CMK (cell line): ENCODE results near the gene CDH16.
"Not testable (repeated sequence)": the region's sequence is repeated elsewhere in the genome, so short reads cannot be mapped to it uniquely, and the experiment has no call there.

Experiments used
- DNase-seq: peaks from one replicate; pipeline ENCODE4 v3.0.0-alpha.2; 2010; ENCODE audit warnings: low read depth

CDH16 gene

GRCh38 chr16:66918803-66919568 is at the start of gene CDH16:
CDH16 (minus strand) TSS chr16:66918885; CDS start chr16:66918065, 820 bp downstream.
- no peak for DNase-seq

GRCh38 chr16:66964049-66964448 is 45.4 kb upstream of the CDH16 start:
- no peak for DNase-seq

GRCh38 chr16:66961914-66962313 is 43.2 kb upstream of the CDH16 start:
- peak; percentile 20 for DNase-seq

- DNase-seq: peak; percentile 61
Measured at GRCh38 chr16:66961065-66961744, 42.5 kb upstream of the CDH16 start, which contains the start of gene CES3. CES3 (plus strand) TSS chr16:66961266; CDS start chr16:66961308, 42 bp downstream.

DNA sequence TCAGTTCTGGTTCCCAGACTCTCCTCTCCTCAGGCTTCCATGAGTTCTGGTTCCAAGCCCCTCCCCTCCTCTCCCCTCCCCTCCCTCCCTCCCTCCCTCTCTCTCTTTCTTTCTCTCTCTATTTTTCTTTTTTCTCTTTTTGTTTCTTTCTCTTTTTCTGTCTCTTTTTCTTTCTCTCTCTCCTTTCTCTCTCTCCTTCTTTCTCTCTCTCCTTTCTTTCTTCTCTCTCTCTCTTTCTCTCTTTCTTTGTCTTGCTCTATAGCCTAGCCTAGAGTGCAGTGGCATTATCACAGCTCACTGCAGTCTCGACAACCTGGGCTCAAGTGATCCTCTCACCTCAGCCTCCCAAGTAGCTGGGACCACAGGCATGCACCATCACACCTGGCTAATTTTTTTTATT is 41.6 kb upstream of the CDH16 start:
- no peak for DNase-seq

- DNase-seq: no peak
Measured at GRCh38 chr16:66959704-66960161, 41.0 kb upstream of the CDH16 start.

DNA sequence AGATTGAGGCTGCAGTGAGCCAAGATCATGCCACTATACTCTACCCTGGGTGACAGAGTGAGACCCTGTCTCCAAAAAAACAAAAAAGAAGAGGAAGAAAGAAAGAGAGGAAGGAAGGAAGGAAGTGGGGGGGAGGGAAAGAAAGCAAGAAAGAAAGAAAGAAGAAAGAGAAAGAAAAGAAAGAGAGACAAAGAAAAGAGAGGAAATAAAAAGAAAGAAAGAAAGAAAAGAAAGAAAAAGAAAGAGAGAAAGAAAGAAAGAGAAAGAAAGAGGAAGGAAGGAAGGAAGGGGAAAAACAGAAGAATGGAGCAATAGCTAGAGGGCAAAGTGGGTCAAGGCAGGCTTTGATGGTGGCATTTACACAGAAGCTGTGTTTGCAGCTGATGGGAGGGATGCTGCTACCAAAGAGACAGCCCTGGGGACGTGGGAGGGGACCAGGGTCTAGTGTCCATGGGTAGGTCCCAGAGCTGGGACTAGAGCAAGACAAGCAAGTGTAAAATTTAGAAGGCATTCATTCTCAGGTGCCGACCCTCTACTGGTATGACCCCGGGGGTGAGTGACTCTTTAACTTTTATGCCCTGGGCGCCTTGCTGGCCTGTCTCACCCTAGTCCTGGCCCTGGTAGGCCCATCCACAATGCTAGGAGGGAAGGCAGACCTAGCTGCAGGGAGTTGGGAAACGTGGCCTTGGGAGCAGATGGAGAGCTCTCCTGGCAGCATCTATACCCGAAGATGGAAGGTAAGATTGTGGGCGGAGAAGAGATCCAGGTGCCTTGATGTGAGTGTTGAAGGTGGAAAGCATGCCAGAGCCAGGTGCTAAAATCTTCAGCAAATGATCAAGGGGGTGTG is 40.4 kb upstream of the CDH16 start:
- DNase-seq: no peak

- DNase-seq: not testable (repeated sequence)
Measured at GRCh38 chr16:66956154-66956457, 37.4 kb upstream of the CDH16 start.

- DNase-seq: not testable (repeated sequence)
Measured at GRCh38 chr16:66955363-66956153, 36.9 kb upstream of the CDH16 start.

GRCh38 chr16:66954097-66954659 is 35.5 kb upstream of the CDH16 start:
- peak; percentile 26 for DNase-seq

GRCh38 chr16:66953462-66954096 is 34.9 kb upstream of the CDH16 start:
- DNase-seq: no peak

DNA sequence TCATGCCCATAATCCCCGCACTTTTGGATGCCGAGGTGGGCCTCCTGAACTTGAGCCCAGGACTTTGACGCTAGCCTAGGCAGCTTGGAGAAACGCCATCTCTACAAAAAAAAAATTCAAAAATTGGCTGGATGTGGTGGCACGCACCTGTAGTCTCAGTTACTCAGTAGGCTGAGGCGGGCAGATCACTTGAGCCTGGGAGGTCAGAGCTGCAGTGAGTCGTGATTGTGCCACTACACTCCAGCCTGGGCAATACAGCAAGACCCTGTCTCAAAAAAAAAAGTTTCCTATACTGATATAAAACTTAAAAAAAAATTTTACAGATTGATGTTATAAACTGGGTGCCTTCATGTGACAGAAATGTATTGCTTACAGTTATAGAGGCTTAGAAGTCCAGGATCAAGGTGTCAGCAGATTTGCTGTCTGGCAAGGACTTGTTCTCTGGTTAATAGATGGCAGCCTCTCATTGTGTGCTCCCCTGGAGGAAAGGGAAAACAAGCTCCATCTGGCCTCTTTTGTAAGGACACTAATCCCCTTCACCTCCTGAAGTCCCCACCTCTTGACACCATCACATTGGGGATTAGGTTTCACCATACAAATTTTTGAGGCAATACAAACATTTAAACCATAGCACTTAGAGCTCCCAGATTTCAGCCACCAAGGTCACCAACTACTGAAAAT is 33.9 kb upstream of the CDH16 start:
- DNase-seq: no peak

GRCh38 chr16:66950971-66951790 is 32.5 kb upstream of the CDH16 start:
- no peak for DNase-seq

GRCh38 chr16:66950437-66950836 is 31.8 kb upstream of the CDH16 start:
- DNase-seq: no peak

GRCh38 chr16:66949472-66949871 is 30.8 kb upstream of the CDH16 start:
- no peak for DNase-seq

GRCh38 chr16:66948837-66949225 is 30.1 kb upstream of the CDH16 start:
- DNase-seq: no peak

GRCh38 chr16:66948134-66948836 is 29.6 kb upstream of the CDH16 start:
- no peak for DNase-seq

DNA sequence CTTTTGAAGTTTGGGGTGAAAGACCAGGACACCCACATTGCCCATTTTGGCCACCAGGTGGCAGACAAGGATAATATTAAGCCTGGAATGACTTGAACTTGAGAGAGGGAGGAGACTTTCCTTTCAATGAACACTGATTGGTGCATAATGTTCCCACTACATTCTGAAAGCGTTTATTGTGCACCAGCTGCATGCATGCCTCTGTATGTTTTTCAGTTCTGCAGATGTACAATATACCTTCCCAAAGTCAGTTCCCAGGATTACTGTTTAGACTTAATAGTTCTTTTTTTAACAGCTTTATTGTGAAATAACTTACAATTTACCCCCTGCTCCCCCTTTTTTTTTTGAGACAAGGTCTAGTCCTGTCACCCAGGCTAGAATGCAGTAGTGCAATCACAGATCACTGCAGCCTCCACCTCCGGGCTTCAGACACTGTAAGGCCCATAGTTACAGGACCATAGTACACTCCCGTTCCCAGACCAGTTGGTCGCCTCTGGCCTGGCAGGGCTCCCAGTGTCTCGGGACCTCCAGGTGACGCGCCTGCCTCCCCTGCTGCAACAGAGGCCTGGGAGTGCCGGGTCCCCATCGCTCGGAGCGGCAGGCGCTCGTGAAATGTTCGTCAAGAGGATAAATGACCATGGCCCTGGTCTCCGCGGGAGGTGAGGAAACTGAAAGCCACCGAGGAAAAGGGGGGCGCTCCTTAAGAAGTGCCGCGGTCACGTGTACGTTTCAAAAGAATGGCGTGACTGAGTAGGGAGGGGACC is 28.8 kb upstream of the CDH16 start:
- DNase-seq: no peak
